K562 (cell line): ENCODE measurements around the gene SLC4A2. TPM values are rescaled to one million over a fixed set of nuclear protein-coding genes. Genes with fewer than 3 reads are reported as not detected.
"Not testable (repeated sequence)": the region's sequence is repeated elsewhere in the genome, so short reads cannot be mapped to it uniquely, and the experiment has no call there.

Experiments used
- CBFA2T3 ChIP-seq: fragments of 450-650 bp; IDR thresholded peaks from 2 replicates; pipeline ENCODE4 v1.6.1; 2017
- CHD4 ChIP-seq: fragments of 200-600 bp; sonication (generic); IDR thresholded peaks from 3 replicates; pipeline ENCODE4 v1.6.1; 2012; ENCODE audit warnings: low read depth, mild to moderate bottlenecking, mixed read lengths, low read length, inconsistent platforms; ENCODE audit not compliant: insufficient read depth, insufficient replicate concordance, poor library complexity, severe bottlenecking
- E2F8 ChIP-seq: fragments of 450-650 bp; IDR thresholded peaks from 2 replicates; pipeline ENCODE4 v1.7.1; 2018; ENCODE audit warnings: mild to moderate bottlenecking, low read depth; ENCODE audit not compliant: partially characterized antibody
- LEF1 ChIP-seq: fragments of 450-650 bp; IDR thresholded peaks from 2 replicates; pipeline ENCODE4 v1.6.1; 2016; ENCODE audit warnings: mild to moderate bottlenecking
- MITF ChIP-seq: IDR thresholded peaks from 2 replicates; pipeline ENCODE4 v1.6.1; 2014; ENCODE audit warnings: antibody characterized with exemption
- NKRF ChIP-seq: fragments of 450-650 bp; IDR thresholded peaks from 2 replicates; pipeline ENCODE4 v1.6.1; 2016; ENCODE audit warnings: borderline replicate concordance
- REST ChIP-seq, 2 experiments: fragments of 450-650 bp; formaldehyde crosslinking in 1 of 2; IDR thresholded peaks; 2 replicates each; pipeline versions ENCODE4 v1.4.0 to v1.6.1; 2014 to 2020; ENCODE audit warnings: mild to moderate bottlenecking in 2 of 2, borderline replicate concordance in 1 of 2, low read depth in 1 of 2
- SMARCC2 ChIP-seq: fragments of 450-650 bp; IDR thresholded peaks from 2 replicates; pipeline ENCODE4 v1.6.1; 2017; ENCODE audit warnings: antibody characterized with exemption, moderate library complexity, mild to moderate bottlenecking, low read depth
- USF1 ChIP-seq: sonication (generic); formaldehyde crosslinking; IDR thresholded peaks from 2 replicates; pipeline ENCODE4 v1.9.0; 2022; ENCODE audit warnings: mild to moderate bottlenecking, missing genetic modification reagents
- ZFPM2 ChIP-seq: fragments of 250-450 bp; sonication (Bioruptor Pico); IDR thresholded peaks from 2 replicates; pipeline ENCODE4 v1.5.1; 2022; ENCODE audit warnings: mild to moderate bottlenecking
- ZNF24 ChIP-seq: fragments of 450-650 bp; IDR thresholded peaks from 2 replicates; pipeline ENCODE4 v1.6.1; 2016
- ZNF445 ChIP-seq: fragments of 250-450 bp; sonication (Bioruptor Pico); IDR thresholded peaks from 2 replicates; pipeline ENCODE4 v1.4.0; 2020; ENCODE audit warnings: low read depth, mild to moderate bottlenecking, moderate library complexity
- polyA plus RNA-seq, 8 experiments: library from polyadenylated mRNA; depleted of rRNA in 4 of 8; stranded (reverse) in 5 of 8; unstranded in 3 of 8; fragments of >200 nt; fragmentation: Nextera tagmentation in 2 of 8; fragmentation: Illumina TruSeq in 1 of 8; extraction: Ambion mirVana in 2 of 8; extraction: Trizol in 1 of 8; gene quantifications; 2 replicates each; pipeline versions ENCODE4 v1.2.1 to v1.2.3, GENCODE V29; 2011 to 2014; ENCODE audit warnings: inconsistent platforms in 1 of 8, missing spikeins in 1 of 8
- total RNA-seq, 7 experiments: library from RNA; depleted of rRNA in 6 of 7; stranded (reverse); fragments of >200 nt in 6 of 7; fragmentation: Illumina TruSeq in 2 of 7; extraction: Trizol in 2 of 7; gene quantifications; 2 replicates each; pipeline versions ENCODE4 v1.2.1 to v1.2.3, GENCODE V29; 2011 to 2021; ENCODE audit warnings: low replicate concordance in 1 of 7

Gene SLC4A2
- total and polyA plus RNA-seq, 9 of the 15 experiments (the other 6 are each of a cell fraction or from before 2014, with no cell fraction given), result 11.4 to 375 (median 130) TPM

- TF ChIP-seq REST (IDR thresholded peaks at IDR 0.05; ENCODE audit: borderline replicate concordance) (peak; percentile 11; the same call in 1 of the 2 replicates), ZNF445 (CRISPR knock-in tag) (0 out of 2 replicates have a peak, but pooled peaks have one; percentile 61), USF1 (CRISPR knock-in tag) (peak; percentile 84), E2F8 (peak; percentile 9), LEF1 (peak; percentile 52; the same call in 1 of the 2 replicates), SMARCC2 (peak; percentile 25; the same call in 1 of the 2 replicates), CHD4 (peak; percentile 67), MITF (0 out of 2 replicates have a peak, but pooled peaks have one; percentile 10), ZFPM2 (CRISPR knock-in tag) (0 out of 2 replicates have a peak, but pooled peaks have one; percentile 35), NKRF (peak; percentile 93), ZNF24 (0 out of 2 replicates have a peak, but pooled peaks have one; percentile 6), CBFA2T3 (peak; percentile 4; the same call in 1 of the 2 replicates)
- not testable (repeated sequence) for TF ChIP-seq REST (CRISPR knock-in tag; IDR thresholded peaks at IDR 0.05; ENCODE audit: low read depth)
- TF ChIP-seq, all 486 proteins: peak for 55; not testable (repeated sequence) for 431
These were observed 31.7 kb upstream of the SLC4A2 start (continued) for GRCh38 chr7:151027728-151028130.
